GM23248 (cell line): ENCODE data around the gene SGMS1. TPM values are rescaled to one million over a fixed set of nuclear protein-coding genes. Genes with fewer than 3 reads are reported as not detected.
A peak's percentile ranks its signal among the peaks of the same experiment; 100 is the strongest.

Experiments
- DNase-seq: peaks from one replicate; pipeline ENCODE4 v3.0.0-alpha.2; 2015
- H2AFZ ChIP-seq: fragments of 200-600 bp; sonication (generic); 2 replicates; pipeline ENCODE4 v1.6.1; 2016; ENCODE audit warnings: antibody characterized with exemption
- H3F3A ChIP-seq: fragments of 200-600 bp; sonication (generic); 2 replicates; pipeline ENCODE4 v1.6.1; 2016; ENCODE audit warnings: mild to moderate bottlenecking, antibody characterized with exemption, mixed run types; ENCODE audit not compliant: insufficient read depth
- H3K27ac ChIP-seq: fragments of 200-600 bp; sonication (generic); 2 replicates; pipeline ENCODE4 v1.5.1; 2016; ENCODE audit warnings: mild to moderate bottlenecking
- H3K27me3 ChIP-seq: fragments of 200-600 bp; sonication (generic); replicated peaks from 2 replicates; pipeline ENCODE4 v1.6.1; 2016; ENCODE audit warnings: mild to moderate bottlenecking; ENCODE audit not compliant: insufficient read depth
- H3K36me3 ChIP-seq: fragments of 200-600 bp; sonication (generic); 2 replicates; pipeline ENCODE4 v1.6.1; 2016; ENCODE audit warnings: low read depth, mild to moderate bottlenecking
- H3K4me1 ChIP-seq: fragments of 200-600 bp; sonication (generic); 2 replicates; pipeline ENCODE4 v1.6.1; 2016; ENCODE audit warnings: mild to moderate bottlenecking; ENCODE audit not compliant: insufficient read depth
- H3K4me2 ChIP-seq: fragments of 200-600 bp; sonication (generic); one replicate; pipeline ENCODE4 v1.6.1; 2016; ENCODE audit warnings: mild to moderate bottlenecking; ENCODE audit not compliant: unreplicated experiment
- H3K4me3 ChIP-seq: fragments of 200-600 bp; sonication (generic); 2 replicates; pipeline ENCODE4 v1.5.1; 2016; ENCODE audit warnings: mild to moderate bottlenecking
- H3K79me2 ChIP-seq: fragments of 200-600 bp; sonication (generic); 2 replicates; pipeline ENCODE4 v1.6.1; 2016; ENCODE audit warnings: mild to moderate bottlenecking; ENCODE audit not compliant: insufficient read depth
- H3K9ac ChIP-seq: fragments of 200-600 bp; sonication (generic); 2 replicates; pipeline ENCODE4 v1.6.1; 2016; ENCODE audit warnings: mild to moderate bottlenecking
- H3K9me2 ChIP-seq: fragments of 200-600 bp; sonication (generic); 2 replicates; pipeline ENCODE4 v1.6.1; 2016; ENCODE audit warnings: mixed run types, mild to moderate bottlenecking, moderate library complexity; ENCODE audit not compliant: insufficient read depth
- H3K9me3 ChIP-seq: fragments of 200-600 bp; sonication (generic); one replicate; pipeline ENCODE4 v1.6.1; 2017; ENCODE audit warnings: low read depth
- H4K20me1 ChIP-seq: fragments of 200-600 bp; sonication (generic); 2 replicates; pipeline ENCODE4 v1.6.0; 2016; ENCODE audit not compliant: insufficient read depth
- EZH2 ChIP-seq: fragments of 200-600 bp; sonication (generic); IDR thresholded peaks from 2 replicates; pipeline ENCODE4 v1.6.1; 2018; ENCODE audit warnings: antibody characterized with exemption, mild to moderate bottlenecking; ENCODE audit not compliant: insufficient read depth, poor library complexity, severe bottlenecking
- EZH2phosphoT487 ChIP-seq: fragments of 200-600 bp; sonication (generic); IDR thresholded peaks from 2 replicates; pipeline ENCODE4 v1.6.1; 2018; ENCODE audit warnings: antibody characterized with exemption, moderate library complexity, mild to moderate bottlenecking, low read depth; ENCODE audit not compliant: insufficient read depth
- WGBS, 2 experiments: methylation state at CpG; one replicate each; pipeline ENCODE4 v1.1.6; 2015 to 2017; ENCODE audit warnings: low lambda C conversion rate in 2 of 2, low coverage in 1 of 2; ENCODE audit errors: missing lambda C conversion rate in 2 of 2; 5-methylcytosine and 5-hydroxymethylcytosine counted together
- in situ Hi-C: fragments of 300-500 bp; cut with MboI; formaldehyde crosslinking; loops from 2 replicates; pipeline ENCODE4 v1.15.0; 2020
- polyA plus RNA-seq: library from polyadenylated mRNA; unstranded; fragments of >200 nt; fragmentation: Nextera tagmentation; extraction: Ambion mirVana; gene quantifications from 2 replicates; pipeline ENCODE4 v1.2.1, GENCODE V29; 2016
- total RNA-seq: library from RNA; depleted of rRNA; stranded (reverse); fragments of >200 nt; shearing (Covaris generic); gene quantifications from 2 replicates; pipeline ENCODE4 v1.2.3, GENCODE V29; 2014

SGMS1 gene
- total and polyA plus RNA-seq, 2 experiments from 2014 or later: 22.7 to 53.6 TPM

DNA sequence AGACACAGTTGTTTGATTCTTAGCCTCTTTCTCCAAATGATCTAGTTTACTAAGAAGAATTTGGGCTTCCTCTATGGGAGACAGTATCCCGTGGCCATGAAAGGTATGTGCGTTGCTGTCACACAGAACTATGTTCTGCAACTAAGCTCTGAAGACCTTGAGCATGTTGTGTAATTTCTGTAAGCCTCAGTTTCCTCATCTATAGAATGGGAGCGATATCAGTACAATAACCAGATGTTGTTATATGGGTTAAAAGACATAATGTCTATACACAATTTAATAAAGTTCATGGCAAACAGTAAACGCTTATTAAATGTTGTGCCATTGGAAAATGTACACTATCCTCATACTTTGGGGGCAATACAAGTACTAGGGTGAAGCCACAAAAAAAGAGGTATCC lies 187.0 kb downstream of the SGMS1 start:
- no peaks in the 10 kb centered on the region for H3K79me2 ChIP-seq
- no peaks in the 10 kb centered on the region for H3K9me3 ChIP-seq
- TF ChIP-seq EZH2phosphoT487 (no peak), EZH2 (no peak)
- H3K4me3 ChIP-seq: no peak overlapping the region
- H3K9ac ChIP-seq: no peak overlapping the region
- WGBS, 2 experiments: 94 to 96% methylated on average over 4 of the region's 4 CpGs
- H3K4me2 ChIP-seq: no peak overlapping the region
- no peak for DNase-seq
- peaks cover 15% of the 10 kb centered on the region for H3K4me1 ChIP-seq
- H3K36me3 ChIP-seq: no peaks in the 10 kb centered on the region
- no peak overlapping the region for H3K27ac ChIP-seq
- no peak overlapping the region for H2AFZ ChIP-seq
- H3K9me2 ChIP-seq: no peaks in the 10 kb centered on the region
- H3K27me3 ChIP-seq: no peaks in the 10 kb centered on the region
- peaks cover 1% of the 10 kb centered on the region; the same call in 1 of the 2 replicates for H3F3A ChIP-seq
- H4K20me1 ChIP-seq: no peaks in the 10 kb centered on the region
- in situ Hi-C loops: no loop called here

DNA sequence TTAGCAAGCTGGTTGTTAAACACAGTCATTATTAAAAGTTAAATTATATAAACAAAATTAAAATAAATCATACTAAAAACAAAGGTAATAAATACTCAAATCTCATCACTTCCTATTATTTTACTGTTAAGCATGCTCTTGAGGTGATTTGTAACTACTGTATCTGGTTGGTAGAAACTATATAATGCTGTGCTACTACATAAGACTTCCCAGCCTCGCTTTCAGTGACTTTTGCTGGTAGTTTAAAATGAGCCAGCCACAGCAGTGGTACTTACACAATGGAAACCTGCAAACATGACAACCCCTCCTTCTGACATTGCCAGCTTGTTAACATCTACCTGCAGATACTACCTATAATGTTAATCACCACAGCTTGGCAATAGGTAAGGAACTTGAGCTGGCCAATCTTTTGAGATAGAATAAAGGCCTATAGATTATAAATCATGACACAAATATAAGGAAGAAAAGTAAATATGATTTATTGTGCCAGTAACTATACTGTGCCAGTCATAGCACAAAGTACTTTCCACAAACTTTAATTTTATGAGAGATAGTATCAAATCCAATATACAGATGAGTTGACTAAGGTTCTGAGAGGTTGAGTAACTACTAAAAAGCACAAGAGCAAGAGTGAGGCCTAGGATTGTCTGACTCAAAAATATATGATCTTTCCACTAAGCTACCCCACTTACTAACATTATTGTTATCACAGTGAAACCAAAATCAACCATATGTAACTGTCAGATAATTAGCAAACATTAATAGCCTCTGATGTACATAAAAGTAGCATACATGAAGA lies 191.3 kb downstream of the SGMS1 start:
- H4K20me1 ChIP-seq: no peaks in the 10 kb centered on the region
- no peak overlapping the region for H3K9ac ChIP-seq
- peak overlapping the region; percentile 93 for H3K27ac ChIP-seq
- no peaks in the 10 kb centered on the region for H3K36me3 ChIP-seq
- no peaks in the 10 kb centered on the region for H3K27me3 ChIP-seq
- no peak overlapping the region for H2AFZ ChIP-seq
- no peaks in the 10 kb centered on the region for H3K9me2 ChIP-seq
- 33 to 38% methylated on average over 1 of the region's 1 CpG for WGBS, 2 experiments
- H3K4me3 ChIP-seq: peak overlapping the region; percentile 68; the same call in 1 of the 2 replicates
- in situ Hi-C loops: no loop called here
- H3F3A ChIP-seq: peaks cover 21% of the 10 kb centered on the region
- peak overlapping the region; percentile 96 for H3K4me2 ChIP-seq
- H3K4me1 ChIP-seq: peaks cover 25% of the 10 kb centered on the region
- H3K9me3 ChIP-seq: no peaks in the 10 kb centered on the region
- no peak for TF ChIP-seq EZH2
- TF ChIP-seq EZH2phosphoT487: 0 out of 2 replicates have a peak, but pooled peaks have one; percentile 13
- DNase-seq: peak; percentile 28
- no peaks in the 10 kb centered on the region for H3K79me2 ChIP-seq

DNA sequence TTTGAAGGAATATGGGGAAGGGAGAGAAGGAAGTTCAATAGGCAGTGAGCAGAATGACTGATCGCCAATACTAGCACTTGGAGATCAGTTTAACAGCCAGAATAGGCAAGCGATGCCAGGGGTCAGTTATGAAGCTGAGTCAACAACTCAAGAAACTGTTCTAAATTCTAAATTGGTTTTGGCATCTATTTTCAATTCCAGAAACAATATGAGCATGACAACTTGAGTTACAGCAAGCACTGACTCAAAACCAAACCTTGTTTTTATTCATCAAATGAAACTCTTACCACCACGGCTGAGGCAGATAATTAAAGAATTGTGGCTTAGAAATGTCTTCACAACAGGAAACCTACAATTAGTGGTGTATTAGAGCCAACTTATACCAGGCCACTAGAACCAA lies 192.0 kb downstream of the SGMS1 start:
- Histone ChIP-seq H2AFZ (peak overlapping the region; percentile 46; the same call in 1 of the 2 replicates), H3K27ac (peak overlapping the region; percentile 93), H3K9ac (peak overlapping the region; percentile 77), H3K27me3 (no peaks in the 10 kb centered on the region), H3K9me3 (no peaks in the 10 kb centered on the region), H3K4me2 (peak overlapping the region; percentile 96), H3K36me3 (no peaks in the 10 kb centered on the region), H3K4me1 (peaks cover 25% of the 10 kb centered on the region), H3K79me2 (no peaks in the 10 kb centered on the region), H3K4me3 (peak overlapping the region; percentile 68), H3K9me2 (no peaks in the 10 kb centered on the region), H4K20me1 (no peaks in the 10 kb centered on the region), H3F3A (peaks cover 21% of the 10 kb centered on the region)
- TF ChIP-seq EZH2phosphoT487 (0 out of 2 replicates have a peak, but pooled peaks have one; percentile 60), EZH2 (no peak)
- DNase-seq: peak; percentile 70
- in situ Hi-C loops: no loop called here
- 3% methylated on average over 3 of the region's 3 CpGs for WGBS, 2 experiments

DNA sequence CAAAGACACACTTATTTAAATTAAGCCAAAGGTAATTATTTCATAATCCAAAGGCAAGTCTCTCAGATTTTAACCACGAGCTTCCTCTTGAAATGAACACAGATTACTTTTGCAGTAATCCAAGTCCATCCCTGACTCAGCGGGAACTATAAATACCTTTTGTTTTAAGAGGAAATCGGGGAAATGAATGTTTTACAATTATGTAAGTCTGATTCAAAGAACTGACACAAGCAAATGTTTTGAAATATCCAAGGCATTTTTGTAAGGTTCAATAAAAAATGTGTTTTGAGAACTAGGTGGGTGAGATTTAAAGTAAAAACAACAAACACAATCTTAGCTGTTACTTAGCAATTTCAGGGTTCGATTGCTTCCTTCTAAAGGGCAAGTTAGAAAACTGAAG lies 192.6 kb downstream of the SGMS1 start:
- H3F3A ChIP-seq: peaks cover 21% of the 10 kb centered on the region
- peak overlapping the region; percentile 77 for H3K9ac ChIP-seq
- WGBS, 2 experiments: 1 to 2% methylated on average over 4 of the region's 4 CpGs
- H3K79me2 ChIP-seq: no peaks in the 10 kb centered on the region
- H4K20me1 ChIP-seq: no peaks in the 10 kb centered on the region
- H2AFZ ChIP-seq: peak overlapping the region; percentile 46; the same call in 1 of the 2 replicates
- no peak for TF ChIP-seq EZH2
- no peak for TF ChIP-seq EZH2phosphoT487
- H3K27ac ChIP-seq: peak overlapping the region; percentile 93
- H3K27me3 ChIP-seq: no peaks in the 10 kb centered on the region
- H3K4me2 ChIP-seq: peak overlapping the region; percentile 96
- peak; percentile 88 for DNase-seq
- H3K36me3 ChIP-seq: no peaks in the 10 kb centered on the region
- H3K9me2 ChIP-seq: no peaks in the 10 kb centered on the region
- H3K4me1 ChIP-seq: peaks cover 25% of the 10 kb centered on the region
- no peaks in the 10 kb centered on the region for H3K9me3 ChIP-seq
- H3K4me3 ChIP-seq: peak overlapping the region; percentile 68
- in situ Hi-C loops: no loop called here
